ENCODE data around the gene B4GALNT4. TPM values are rescaled to one million over a fixed set of nuclear protein-coding genes. Genes with fewer than 3 reads are reported as not detected.

B4GALNT4 gene
- polyA plus RNA-seq, 1 experiment, result 5.4 TPM

- H3K27me3 ChIP-seq (ENCODE audit: control insufficient read depth, insufficient read depth, low read length), result no peaks in the 10 kb centered on the region
- TF ChIP-seq CTCF (IDR thresholded peaks at IDR 0.05; ENCODE audit: insufficient read depth, low read depth, low read length), result no peak
- no peak overlapping the region for H3K4me3 ChIP-seq (ENCODE audit: low read depth, low read length)
- no peaks in the 10 kb centered on the region for H3K36me3 ChIP-seq (ENCODE audit: control insufficient read depth, insufficient read depth, low read length)
- ChIA-PET POLR2A (no interaction called here), CTCF (interaction anchor here (1.1 to 3.3 kb wide), 2 partner anchors 8 to 100 kb away, joined by 3 to 11 read pairs; no protein-coding TSS in a partner anchor)
- no peak for DNase-seq (ENCODE audit: low read depth)
Measured at GRCh38 chr11:404551-405264, 35.4 kb downstream of the B4GALNT4 start.

DNA sequence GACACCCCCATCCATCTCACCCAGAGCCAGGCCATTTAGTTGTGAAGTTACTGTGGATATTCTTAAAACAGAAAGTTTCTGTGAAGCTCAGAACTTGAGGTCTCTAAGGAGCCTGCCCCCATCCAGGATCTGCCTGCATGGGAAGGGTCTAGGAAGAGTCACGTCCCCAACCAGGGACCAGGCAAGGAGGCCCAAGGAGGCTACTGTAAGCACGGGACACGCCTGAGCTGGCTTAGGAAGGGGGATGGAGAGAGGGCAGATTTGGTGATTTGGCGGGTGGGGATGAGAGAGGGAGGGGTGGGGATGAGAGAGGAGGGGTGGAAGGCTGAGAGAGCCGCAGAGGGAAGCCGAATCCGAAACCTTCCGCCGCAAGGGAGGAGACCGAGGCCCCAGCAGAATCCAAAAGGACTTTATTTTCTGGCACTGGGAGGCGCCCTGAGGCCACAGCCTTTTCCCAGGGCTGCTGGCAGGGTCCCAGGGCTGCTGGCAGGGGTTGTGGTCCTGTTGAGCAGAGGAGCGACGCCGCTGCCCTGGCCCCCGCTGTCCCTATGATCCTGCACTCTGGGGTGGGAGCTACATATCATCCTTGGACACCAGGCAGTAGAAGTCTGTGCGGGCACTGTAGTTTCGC, 36.1 kb downstream of the B4GALNT4 start:
- no peak for DNase-seq (ENCODE audit: low read depth)
- ChIA-PET POLR2A (no interaction called here), CTCF (interaction anchor here (3.3 kb wide), 1 partner anchor 9 kb away, joined by 11 read pairs; no protein-coding TSS in a partner anchor)
- H3K4me3 ChIP-seq (ENCODE audit: low read depth, low read length), result no peak overlapping the region
- no peak for TF ChIP-seq CTCF (IDR thresholded peaks at IDR 0.05; ENCODE audit: insufficient read depth, low read depth, low read length)
- no peaks in the 10 kb centered on the region for H3K27me3 ChIP-seq (ENCODE audit: control insufficient read depth, insufficient read depth, low read length)
- no peaks in the 10 kb centered on the region for H3K36me3 ChIP-seq (ENCODE audit: control insufficient read depth, insufficient read depth, low read length)

DNA sequence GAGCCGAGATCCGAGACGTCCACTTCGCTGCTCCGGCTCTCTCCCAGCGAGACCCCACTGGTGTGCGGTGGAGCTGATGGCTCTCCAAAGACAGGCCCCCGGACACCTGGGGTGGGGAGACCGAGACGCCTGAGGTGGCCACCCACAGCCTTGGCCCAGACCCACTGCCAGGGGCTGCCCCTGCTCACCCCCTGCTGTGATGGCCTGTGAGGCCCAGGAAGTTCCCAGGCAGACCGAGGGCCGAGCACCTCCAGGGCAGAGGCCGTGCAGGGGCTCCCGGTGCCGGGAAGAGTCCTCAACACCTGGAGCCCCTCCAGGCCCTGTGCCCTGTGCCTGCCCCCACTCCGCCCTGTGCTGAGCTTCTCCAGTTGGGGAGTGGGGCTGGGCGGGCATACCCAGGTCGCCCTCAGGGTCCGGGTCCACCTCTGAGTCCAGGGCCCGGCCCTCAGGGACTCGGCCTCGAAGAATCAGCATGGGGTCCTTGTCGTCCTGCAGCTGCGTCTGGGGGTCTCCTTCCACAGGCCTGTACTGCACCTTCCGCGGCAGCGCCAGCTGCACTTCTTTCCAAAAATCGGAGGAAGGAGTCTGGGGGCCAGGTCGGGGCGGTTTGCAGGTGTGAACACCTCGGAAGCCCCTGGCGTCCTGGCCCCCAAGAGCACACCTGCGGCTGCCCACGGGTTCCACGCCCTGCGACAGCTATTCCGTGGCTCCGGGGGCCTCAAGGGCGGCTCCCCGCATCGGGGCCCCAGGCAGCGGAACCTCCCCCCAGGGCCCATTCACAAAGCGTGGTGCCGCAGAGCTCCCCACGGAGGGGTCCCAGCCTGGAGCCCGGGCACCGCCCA, 36.9 kb downstream of the B4GALNT4 start:
- Histone ChIP-seq H3K36me3 (ENCODE audit: control insufficient read depth, insufficient read depth, low read length) (no peaks in the 10 kb centered on the region), H3K4me3 (ENCODE audit: low read depth, low read length) (peak overlapping the region; percentile 53), H3K27me3 (ENCODE audit: control insufficient read depth, insufficient read depth, low read length) (no peaks in the 10 kb centered on the region)
- ChIA-PET CTCF (interaction anchor here (1.5 to 3.3 kb wide), 2 partner anchors 9 to 42 kb away, joined by 7 to 11 read pairs; no protein-coding TSS in a partner anchor), POLR2A (no interaction called here)
- DNase-seq (ENCODE audit: low read depth), result no peak
- no peak for TF ChIP-seq CTCF (IDR thresholded peaks at IDR 0.05; ENCODE audit: insufficient read depth, low read depth, low read length)

GRCh38 chr11:406796-407650, 37.7 kb downstream of the B4GALNT4 start:
- Histone ChIP-seq H3K27me3 (ENCODE audit: control insufficient read depth, insufficient read depth, low read length) (no peaks in the 10 kb centered on the region), H3K36me3 (ENCODE audit: control insufficient read depth, insufficient read depth, low read length) (no peaks in the 10 kb centered on the region), H3K4me3 (ENCODE audit: low read depth, low read length) (peak overlapping the region; percentile 53)
- ChIA-PET POLR2A (interaction anchor here (0.6 to 0.7 kb wide), 4 partner anchors 10 to 52 kb away, joined by 3 to 17 read pairs (median 4); no protein-coding TSS in a partner anchor), CTCF (interaction anchor here (1.0 to 3.3 kb wide), 3 partner anchors 10 to 45 kb away, joined by 3 to 11 read pairs (median 7); no protein-coding TSS in a partner anchor)
- no peak for DNase-seq (ENCODE audit: low read depth)
- no peak; the same call in 1 of the 2 replicates for TF ChIP-seq CTCF (IDR thresholded peaks at IDR 0.05; ENCODE audit: insufficient read depth, low read depth, low read length)
